ENCODE data around the gene NAA80. TPM values are rescaled to one million over a fixed set of nuclear protein-coding genes. Genes with fewer than 3 reads are reported as not detected.
"Not testable (repeated sequence)": the region's sequence is repeated elsewhere in the genome, so short reads cannot be mapped to it uniquely, and the experiment has no call there.

Gene NAA80
- polyA plus RNA-seq, 10 donors, result 4.8 to 7.2 (median 6.3) TPM

DNA sequence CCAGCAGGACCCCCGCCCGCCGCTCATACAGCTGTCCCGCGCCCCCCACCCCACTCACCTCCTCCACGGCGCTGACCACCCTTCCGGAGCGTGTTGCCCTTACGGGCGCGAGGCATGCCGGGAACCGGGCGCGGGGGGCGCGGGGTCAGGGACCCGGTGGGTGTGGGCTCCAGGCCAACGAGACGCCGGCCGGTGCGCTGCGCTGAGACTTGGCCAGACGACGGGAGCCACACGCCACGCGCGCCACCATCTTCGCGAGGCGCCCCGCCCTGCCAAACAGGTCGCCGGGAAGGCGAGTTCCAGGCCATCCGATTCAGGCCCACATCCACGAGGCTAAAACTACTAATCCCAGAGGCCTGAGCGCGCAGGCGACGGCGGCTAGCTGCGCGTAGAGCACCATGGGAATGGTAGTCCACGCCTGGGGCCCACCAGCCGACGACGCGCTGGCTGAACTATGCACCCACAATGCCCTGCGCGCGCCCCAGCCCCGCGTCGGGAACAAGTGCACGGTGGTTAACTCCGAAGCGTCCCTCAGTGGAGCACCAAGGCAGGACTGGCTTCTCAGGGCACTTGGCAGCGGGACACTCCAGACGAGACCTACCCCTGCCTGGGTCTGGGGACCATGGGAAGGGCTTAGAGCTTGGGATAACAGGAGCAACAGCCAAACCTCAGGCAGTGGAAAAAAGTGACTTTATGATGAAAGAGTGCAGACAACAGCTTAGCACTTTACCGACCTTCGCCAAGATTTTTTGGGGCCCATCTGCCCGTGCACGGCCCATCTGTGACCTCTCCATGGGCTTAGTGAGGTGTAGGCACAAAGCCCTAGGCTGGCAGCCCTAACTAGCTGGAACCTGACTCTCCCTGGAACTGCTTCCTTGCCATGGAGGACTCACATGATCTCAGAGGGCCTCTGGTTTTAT lies 6.8 kb downstream of the NAA80 start, which contains the start of gene IFRD2:
IFRD2 (minus strand) TSS at position 271 of the 920 bp plus-strand sequence; CDS start at position 116, 155 bp downstream.
- peak; percentile 97 to 99 (median 98) for DNase-seq

DNA sequence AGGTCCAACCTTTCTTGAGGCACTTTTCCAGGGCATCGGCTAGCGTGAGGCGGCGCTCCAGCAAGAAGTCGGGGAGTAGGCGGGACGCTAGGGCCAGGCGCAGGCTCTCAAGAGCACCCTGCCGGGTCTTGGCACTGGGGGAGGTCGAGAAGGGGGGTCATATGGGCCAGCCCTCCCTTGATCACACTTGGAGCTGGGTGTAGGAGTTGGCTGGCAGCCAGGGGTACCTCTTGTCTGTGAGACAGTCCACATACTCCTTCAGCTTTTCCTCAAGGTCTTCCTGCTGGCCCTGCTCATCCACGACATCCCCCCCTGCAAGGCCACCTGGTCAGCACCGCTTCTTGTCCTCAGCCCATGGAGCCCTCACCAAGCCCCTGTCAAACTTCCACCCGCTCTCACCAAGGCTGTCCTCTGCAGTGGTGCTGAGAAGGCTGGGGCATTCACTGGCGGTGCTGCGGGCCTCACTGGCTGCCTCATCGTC lies 9.0 kb downstream of the NAA80 start:
- no peak for DNase-seq

DNA sequence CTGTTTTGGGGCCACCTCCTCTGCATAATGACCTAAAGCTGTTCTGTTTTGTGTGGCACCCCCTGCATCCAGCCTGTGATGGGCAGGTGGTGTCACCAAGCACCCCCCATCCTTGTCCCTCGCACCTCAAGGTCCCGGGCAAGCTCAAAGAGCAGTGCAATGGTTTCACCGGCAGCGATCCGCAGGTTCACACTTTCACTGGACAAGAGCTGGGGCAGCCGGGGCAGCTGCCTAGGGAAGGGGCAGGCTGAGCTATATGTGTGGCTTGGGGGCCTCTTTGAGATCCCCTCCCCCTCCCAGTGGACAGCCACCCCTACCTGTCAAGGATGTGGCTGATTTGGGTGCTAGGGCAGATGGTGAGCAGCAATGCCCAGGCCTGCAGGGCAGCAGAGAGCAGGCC lies 10.1 kb downstream of the NAA80 start:
- DNase-seq, result no peak

DNA sequence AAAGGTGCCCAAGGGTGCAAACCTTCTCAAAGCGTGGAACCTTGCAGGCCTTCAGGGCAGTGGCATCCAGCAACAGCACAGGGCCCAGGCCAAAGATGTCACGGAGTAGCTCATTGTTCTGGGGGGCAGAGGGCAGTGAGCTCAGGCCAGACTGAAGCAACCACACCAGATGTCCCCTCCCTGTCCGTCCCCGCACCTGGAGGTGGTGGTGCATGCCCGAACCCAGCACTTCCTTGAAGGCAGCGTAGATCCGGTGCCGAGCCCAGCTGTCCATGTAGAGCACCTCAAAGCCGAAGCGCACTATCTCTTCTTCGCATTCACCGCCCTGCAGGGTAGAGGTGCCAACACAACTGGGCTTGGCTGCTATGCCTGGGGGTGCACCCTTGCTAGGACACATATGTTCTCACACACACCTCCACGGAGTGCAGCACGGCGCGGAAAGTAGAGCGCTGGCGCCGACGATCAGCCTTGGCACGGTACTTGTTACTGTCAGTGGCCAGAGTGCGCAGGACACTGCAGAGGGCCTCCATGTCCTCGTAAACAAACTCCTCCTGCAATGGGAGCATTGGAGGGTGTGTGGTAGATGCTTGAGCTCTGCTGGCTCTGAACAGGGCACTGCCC lies 10.7 kb downstream of the NAA80 start:
- DNase-seq, result no peak

DNA sequence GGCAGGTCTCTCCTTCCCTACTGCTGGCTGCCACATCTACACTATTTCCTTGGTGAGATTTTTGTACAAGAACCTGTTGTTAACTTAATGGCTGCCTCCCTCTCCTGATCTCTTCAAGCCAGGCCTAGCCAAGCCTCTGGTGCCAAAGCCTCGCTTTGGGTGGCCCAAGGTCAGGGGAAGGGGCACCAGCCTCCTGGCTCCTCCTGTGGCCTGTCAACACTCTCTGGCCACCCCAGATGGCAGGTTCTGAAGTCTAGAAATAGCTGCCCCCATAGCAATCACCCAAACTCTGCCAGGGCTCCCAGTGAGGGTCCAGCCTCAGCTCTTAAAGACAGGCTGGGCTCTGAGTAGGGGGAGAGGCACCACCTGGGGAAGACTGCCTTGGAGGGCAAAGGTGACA lies 11.9 kb downstream of the NAA80 start:
- DNase-seq, result no peak

DNA sequence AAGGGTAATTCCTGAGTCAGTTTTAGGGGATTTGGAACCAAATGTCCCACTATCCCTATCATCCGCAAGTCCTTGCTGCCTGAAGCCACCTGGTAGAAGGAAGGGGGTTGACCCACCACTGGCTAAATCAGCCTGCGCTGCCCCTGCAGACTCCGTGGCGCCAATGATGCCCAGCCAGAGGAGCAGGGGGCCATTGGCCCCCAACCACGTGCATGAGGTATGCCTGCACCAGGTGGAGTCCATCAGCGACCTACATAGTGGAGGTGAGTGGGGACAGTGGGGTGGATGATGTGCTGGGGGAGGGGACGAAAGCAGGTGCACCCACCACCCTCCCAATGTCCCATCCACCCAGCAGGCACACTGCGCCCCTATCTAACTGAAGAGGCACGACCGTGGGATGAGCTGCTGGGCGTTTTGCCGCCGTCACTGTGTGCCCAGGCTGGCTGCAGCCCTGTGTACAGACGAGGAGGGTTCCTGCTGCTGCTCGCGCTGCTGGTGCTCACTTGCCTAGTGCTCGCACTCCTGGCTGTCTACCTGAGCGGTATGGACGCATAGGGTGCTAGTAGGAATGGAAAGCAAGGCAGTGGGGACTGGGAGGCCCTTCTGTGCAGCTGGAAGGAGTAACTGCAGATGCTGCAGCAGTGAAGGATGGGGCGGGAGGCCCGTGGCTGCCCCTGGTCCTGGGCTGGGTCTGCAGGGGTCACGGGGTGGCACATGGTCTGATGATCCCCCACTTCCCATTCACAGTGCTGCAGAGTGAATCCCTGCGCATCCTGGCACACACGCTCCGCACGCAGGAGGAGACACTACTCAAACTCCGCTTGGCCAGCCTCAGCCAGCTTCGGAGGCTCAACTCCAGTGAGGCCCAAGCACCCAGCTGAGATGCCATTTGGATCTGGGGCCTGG lies 12.6 kb downstream of the NAA80 start:
- DNase-seq, result no peak

DNA sequence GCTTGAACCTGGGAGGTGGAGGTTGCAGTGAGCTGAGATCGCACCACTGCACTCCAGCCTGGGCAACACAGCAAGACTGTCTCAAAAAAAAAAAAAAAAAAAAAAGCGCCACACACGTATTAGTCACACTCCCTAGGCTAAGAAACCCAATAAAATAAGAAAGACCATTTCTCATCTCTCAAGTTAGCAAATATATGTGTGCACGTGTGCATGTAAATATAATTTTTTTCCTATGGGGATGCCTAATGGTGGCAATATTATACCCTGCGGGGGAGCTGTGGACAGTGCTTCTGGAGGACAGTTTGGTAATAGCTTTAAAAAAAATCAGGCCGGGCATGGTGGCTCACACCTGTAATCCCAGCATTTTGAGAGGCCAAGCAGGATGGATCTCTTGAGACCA lies 15.1 kb downstream of the NAA80 start:
- DNase-seq, result not testable (repeated sequence)

DNA sequence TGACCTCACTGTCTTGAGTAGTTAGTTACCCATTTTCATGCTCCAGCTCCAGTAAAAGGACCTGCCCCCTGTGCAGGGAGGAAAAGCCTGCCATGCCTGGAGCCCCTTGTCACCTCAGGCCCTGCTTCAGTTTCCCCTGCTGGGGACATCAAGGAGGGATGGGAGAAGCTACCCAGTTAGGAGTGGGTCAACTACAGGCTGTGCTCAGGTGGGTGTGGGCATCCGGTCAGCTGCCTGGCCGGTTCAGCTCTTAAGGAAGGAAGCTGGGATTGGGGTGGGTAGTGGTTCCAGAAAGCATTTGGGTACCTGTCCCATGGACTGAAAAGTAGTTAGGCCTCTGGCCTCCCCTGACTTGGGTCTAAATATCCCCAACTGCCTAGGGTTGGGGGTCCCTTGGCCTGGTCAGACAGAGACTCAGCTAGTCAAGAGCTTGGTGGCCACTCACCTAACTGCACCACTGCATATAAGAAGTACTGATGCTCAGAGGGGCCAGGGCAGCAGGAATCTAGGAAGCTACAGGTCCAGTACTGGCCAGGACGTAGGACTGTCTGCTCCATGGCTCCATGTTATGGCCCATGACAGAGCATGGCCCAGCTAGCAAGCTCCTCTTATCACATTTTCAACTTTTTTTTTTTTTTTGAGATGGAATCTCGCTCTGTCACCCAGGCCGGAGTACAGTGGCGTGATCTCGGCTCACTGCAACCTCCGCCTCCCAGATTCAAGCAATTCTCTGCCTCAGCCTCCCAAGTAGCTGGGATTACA lies 19.8 kb downstream of the NAA80 start:
- DNase-seq, result no peak

DNA sequence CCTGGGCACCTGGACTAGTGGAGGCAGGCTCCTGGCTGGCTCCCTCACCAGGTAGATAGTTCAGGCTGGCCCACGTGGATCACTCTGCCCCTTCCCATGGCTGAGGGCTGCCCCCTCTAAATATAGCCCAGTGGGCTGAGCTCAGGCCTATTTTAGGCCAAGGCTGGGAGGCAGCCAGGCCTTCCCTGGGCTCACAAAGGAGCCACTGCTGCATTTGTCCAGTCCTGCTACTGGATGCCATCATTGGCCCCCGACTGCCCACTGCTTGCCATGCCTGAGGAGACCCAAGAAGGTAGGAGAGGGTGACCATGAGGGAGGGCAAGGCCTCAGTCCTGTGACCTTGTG lies 20.4 kb downstream of the NAA80 start, which contains the start of gene LSMEM2:
LSMEM2 (plus strand) TSS at position 208 of the 345 bp plus-strand sequence; CDS start at position 235, 27 bp downstream.
- peak in 1 of 3 donors; percentile 44 for DNase-seq

DNA sequence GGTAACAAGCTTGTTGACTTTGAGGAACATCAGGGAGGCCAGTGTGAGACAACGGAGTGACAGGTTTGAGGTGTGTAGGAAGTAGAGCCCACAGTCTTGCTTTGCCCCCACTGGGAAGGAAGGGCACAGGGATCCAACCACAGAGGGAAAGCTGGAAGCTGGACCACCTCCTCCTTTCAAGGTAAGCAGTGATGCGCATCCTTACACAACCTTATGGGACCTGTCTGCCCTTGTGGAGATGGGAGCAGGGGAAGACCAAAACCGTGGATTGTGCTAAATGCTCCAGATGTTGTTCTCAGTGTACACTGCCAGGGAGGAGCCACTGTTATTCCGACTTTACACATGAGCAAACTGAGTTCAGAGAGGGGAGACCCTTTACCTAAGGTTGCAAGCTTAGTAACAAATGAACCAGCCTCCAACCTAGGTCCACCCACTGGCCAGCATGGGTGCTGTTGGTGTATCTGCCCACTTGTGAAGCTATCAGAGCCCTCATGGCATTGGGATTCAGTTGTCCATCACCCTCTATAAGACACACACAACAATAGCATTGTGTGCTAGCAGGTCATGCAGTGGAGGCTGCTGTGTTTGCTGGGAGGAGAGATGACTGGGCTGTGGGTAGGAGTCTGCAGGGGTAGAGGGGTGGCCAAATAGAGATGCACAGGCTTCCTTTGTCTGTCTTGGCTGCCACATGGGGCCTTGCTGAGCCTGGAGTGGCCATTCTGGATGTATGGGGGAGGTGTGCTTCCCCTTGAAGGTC lies 20.9 kb downstream of the NAA80 start:
- DNase-seq, result no peak

DNA sequence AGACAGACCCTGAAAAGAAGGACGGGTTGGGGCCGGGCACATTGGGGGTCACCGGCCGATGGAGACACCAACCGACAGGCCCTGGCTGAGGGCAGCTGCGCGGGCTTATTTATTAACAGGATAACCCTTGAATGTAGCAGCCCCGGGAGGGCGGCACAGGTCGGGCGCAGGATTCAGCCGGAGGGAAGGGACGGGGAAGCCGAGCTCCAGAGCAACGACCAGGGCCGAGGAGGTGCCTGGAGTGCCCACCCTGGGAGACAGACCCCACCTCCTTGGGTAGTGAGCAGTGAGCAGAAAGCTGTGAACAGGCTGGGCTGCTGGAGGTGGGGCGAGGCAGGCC lies 22.5 kb downstream of the NAA80 start:
- DNase-seq, result no peak

DNA sequence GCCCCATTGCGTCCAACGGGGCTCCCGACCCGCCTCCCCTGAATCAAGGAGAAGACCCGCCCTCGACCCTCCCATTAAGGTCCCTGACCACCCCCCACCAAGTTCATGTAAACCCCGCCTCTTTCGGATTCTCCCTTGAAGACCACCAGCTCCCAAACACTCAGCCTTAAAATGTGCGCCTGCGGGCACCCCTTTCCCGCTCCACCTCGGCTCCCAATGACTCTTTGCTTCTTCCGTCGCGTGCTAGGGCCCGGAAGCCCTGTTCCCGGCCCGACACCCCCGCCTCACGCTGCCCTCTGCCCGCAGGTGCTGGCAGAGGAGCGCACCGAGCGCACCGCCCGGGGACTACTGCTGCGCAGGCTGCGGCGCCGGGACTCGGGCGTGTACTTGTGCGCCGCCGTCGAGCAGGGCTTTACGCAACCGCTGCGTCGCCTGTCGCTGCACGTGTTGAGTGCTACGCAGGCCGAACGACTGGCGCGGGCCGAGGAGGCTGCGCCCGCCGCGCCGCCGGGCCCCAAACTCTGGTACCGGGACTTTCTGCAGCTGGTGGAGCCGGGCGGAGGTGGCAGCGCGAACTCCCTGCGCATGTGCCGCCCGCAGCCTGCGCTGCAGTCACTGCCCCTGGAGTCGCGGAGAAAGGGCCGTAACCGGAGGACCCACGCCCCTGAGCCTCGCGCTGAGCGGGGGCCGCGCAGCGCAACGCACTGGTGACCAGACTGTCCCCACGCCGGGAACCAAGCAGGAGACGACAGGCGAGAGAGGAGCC lies 23.0 kb downstream of the NAA80 start:
- DNase-seq, result peak in 1 of 3 donors; percentile 39

DNA sequence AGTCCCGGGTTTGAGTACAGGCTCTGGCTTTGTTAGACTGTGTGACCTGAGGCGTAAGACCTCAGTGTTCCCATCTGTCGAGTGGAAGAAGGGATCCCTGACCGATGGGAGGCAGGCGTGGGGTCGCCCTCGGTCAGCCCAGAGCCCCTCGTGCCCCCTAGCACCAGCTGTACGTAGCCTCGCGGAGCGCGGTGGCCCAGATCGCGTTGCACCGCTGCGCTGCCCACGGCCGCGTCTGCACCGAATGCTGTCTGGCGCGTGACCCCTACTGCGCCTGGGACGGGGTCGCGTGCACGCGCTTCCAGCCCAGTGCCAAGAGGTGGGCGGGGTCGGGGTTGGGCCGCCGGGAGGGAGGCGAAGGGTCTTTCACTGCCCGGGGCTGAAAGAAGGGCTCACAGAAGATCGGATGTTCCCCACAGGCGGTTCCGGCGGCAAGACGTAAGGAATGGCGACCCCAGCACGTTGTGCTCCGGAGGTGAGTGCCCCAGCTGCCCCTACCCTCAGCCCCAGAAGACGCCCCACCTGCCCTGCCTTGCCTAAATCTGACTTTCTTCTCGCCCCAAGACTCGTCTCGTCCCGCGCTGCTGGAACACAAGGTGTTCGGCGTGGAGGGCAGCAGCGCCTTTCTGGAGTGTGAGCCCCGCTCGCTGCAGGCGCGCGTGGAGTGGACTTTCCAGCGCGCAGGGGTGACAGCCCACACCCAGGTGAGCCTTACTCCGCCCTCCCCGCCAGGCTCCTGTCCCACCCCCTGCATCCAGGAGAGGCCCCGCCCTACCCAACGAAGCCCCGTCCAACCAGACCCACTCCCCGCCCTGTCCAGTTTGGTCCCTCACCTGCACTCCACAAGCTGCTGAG lies 23.8 kb downstream of the NAA80 start:
- DNase-seq, result peak in 1 of 3 donors; percentile 33

DNA sequence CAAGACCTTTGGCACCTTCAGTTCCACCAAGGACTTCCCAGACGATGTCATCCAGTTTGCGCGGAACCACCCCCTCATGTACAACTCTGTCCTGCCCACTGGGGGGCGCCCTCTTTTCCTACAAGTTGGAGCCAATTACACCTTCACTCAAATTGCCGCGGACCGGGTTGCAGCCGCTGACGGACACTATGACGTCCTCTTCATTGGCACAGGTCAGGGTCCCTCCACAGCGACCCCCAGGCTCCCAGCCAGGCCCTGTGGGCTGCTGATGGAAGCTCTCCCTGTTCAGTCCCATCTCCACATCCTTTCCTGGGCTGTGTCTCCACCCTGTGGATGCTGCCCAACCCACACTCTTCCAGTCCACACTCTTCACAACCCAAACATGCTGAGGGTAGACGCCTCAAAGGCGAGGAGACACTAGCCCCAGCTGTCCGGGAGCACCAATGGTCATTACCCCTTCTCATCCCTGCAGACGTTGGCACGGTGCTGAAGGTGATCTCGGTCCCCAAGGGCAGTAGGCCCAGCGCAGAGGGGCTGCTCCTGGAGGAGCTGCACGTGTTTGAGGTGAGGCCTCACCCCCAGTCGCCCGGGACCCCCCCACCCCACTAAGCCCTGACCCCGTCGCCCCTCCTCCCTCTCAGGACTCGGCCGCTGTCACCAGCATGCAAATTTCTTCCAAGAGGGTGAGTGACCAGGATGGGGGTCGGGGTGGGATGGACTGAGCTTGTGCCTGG lies 24.7 kb downstream of the NAA80 start:
- peak in 1 of 3 donors; percentile 61 for DNase-seq

DNA sequence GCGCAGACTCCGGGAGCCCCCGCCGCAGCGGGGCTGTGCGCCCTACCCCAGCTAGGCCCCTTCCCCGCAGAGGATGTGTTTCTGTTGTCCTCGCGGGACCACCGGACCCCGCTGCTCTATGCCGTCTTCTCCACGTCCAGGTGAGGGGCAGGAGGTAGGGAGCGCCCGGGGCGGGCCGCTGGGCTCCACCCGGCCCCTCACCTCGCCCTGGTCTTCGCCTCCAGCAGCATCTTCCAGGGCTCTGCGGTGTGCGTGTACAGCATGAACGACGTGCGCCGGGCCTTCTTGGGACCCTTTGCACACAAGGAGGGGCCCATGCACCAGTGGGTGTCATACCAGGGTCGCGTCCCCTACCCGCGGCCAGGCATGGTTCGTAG lies 25.5 kb downstream of the NAA80 start:
- no peak for DNase-seq

DNA sequence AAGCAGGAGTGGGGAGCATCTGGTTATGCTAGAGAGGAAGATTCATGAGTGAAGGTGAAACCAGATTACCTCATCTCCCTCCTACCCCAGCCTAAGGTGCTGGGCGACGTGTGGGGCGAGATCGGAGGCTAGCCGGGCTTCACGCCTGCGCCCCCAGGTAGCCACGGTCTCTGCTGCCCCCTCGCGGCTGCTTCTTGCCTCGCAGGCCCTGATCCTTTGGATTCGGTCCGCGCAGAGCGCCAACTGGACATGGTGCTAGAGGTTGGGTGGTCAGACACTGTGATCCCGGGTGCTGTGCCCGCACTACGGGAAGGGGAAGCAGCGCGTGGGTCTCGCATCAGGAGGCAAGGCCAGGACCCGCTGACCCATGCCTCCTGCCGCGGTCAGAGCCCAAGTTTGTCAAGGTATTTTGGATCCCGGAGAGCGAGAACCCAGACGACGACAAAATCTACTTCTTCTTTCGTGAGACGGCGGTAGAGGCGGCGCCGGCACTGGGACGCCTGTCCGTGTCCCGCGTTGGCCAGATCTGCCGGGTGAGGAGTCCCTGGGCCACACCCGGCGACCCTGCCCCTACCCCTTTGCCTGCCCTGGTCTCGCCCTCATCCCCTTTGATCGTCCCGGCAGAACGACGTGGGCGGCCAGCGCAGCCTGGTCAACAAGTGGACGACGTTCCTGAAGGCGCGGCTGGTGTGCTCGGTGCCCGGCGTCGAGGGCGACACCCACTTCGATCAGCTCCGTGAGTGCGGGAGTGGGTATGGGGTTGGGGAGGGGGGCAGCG lies 26.1 kb downstream of the NAA80 start:
- DNase-seq, result peak; percentile 64 to 92 (median 86)

DNA sequence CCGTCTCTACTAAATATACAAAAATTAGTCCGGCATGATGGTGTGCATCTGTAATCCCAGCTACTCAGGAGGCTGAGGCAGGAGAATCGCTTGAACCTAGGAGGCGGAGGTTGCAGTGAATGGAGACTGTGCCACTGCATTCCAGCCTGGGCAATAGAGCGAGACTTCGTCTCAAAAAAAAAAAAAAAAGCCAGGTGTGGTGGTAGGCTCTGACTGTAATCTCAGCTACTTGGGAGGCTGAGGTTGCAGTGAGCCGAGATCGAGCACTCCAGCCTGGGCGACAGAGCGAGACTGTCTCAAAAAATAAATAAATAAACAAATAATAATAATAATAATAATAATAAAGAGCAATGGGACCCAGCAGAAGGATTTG lies 26.7 kb downstream of the NAA80 start:
- not testable (repeated sequence) for DNase-seq

Data from muscle of back (tissue), 11 donors.